Vagina (tissue), 2 donors: ENCODE measurements around the gene DPYSL4.
"Not testable (repeated sequence)": the region's sequence is repeated elsewhere in the genome, so short reads cannot be mapped to it uniquely, and the experiment has no call there.

Source experiments
- CTCF ChIP-seq, 3 experiments: fragments of 450-650 bp in 2 of 3; fragments of 200-600 bp in 1 of 3; sonication (generic) in 1 of 3; IDR thresholded peaks; one replicate each; pipeline ENCODE4 v1.5.1; 2017 to 2019; ENCODE audit warnings: antibody characterized with exemption in 3 of 3, mild to moderate bottlenecking in 2 of 3, moderate library complexity in 2 of 3
- POLR2AphosphoS5 ChIP-seq, 2 donors: sonication (generic); formaldehyde crosslinking; IDR thresholded peaks; one replicate each; pipeline ENCODE4 v1.9.0; 2017; ENCODE audit warnings: antibody characterized with exemption in 2 of 2, mild to moderate bottlenecking in 2 of 2, low read depth in 1 of 2; ENCODE audit not compliant: insufficient read depth in 1 of 2

GRCh38 chr10:132216441-132216840, 29.7 kb downstream of the DPYSL4 start:
- not testable (repeated sequence) for TF ChIP-seq CTCF (IDR thresholded peaks at IDR 0.05); POLR2AphosphoS5 (IDR thresholded peaks at IDR 0.05; ENCODE audit: insufficient read depth in 1 of 2, low read depth in 1 of 2)
